ENCODE results near the gene GIMAP2.

- TF ChIP-seq POLR2A (IDR thresholded peaks at IDR 0.05; ENCODE audit: low read length) (no peak), GATA1 (IDR thresholded peaks at IDR 0.05; ENCODE audit: low read depth, low read length) (no peak)
Observed at GRCh38 chr7:150660939-150661613, 24.4 kb upstream of the GIMAP2 start.

Measured in erythroblast (primary cell).